Neural cell (in vitro differentiated cells): Measurements from ENCODE around the gene HORMAD2. TPM values are rescaled to one million over a fixed set of nuclear protein-coding genes. Genes with fewer than 3 reads are reported as not detected.

ENCODE experiments used
- H2AFZ ChIP-seq: fragments of 200-600, 300-800 bp; sonication (generic), shearing (Covaris generic); 2 replicates; pipeline ENCODE4 v1.6.0; 2014; ENCODE audit warnings: low read depth, mild to moderate bottlenecking, antibody characterized with exemption, low read length, moderate library complexity
- H3F3A ChIP-seq: fragments of 200-600 bp; shearing (Covaris generic); 2 replicates; pipeline ENCODE4 v1.6.1; 2016; ENCODE audit warnings: mild to moderate bottlenecking, moderate library complexity, mixed read lengths, antibody characterized with exemption, low read length; ENCODE audit not compliant: insufficient read depth, poor library complexity, severe bottlenecking
- H3K27ac ChIP-seq: fragments of 200-600, 300-800 bp; sonication (generic), shearing (Covaris generic); 2 replicates; pipeline ENCODE4 v1.5.1; 2014; ENCODE audit warnings: mild to moderate bottlenecking, low read length, moderate library complexity
- H3K27me3 ChIP-seq: fragments of 300-800, 200-600 bp; sonication (generic), shearing (Covaris generic); 2 replicates; pipeline ENCODE4 v1.6.0; 2014; ENCODE audit warnings: mild to moderate bottlenecking, low read depth, low read length, moderate library complexity; ENCODE audit not compliant: insufficient read depth
- H3K36me3 ChIP-seq: fragments of 300-800, 200-600 bp; sonication (generic), shearing (Covaris generic); 2 replicates; pipeline ENCODE4 v1.5.1; 2014; ENCODE audit warnings: mild to moderate bottlenecking, antibody characterized with exemption, low read length, moderate library complexity; ENCODE audit not compliant: insufficient read depth
- H3K4me2 ChIP-seq: fragments of 300-800, 200-600 bp; sonication (generic), shearing (Covaris generic); 2 replicates; pipeline ENCODE4 v1.6.0; 2014; ENCODE audit warnings: mild to moderate bottlenecking, low read length
- H3K4me3 ChIP-seq: fragments of 300-800, 200-600 bp; sonication (generic), shearing (Covaris generic); 2 replicates; pipeline ENCODE4 v1.5.1; 2014; ENCODE audit warnings: mild to moderate bottlenecking, low read length, moderate library complexity
- H3K79me2 ChIP-seq: fragments of 200-600 bp; shearing (Covaris generic); replicated peaks from 2 replicates; pipeline ENCODE4 v1.6.0; 2014; ENCODE audit warnings: mild to moderate bottlenecking, low read length, moderate library complexity; ENCODE audit not compliant: insufficient read depth
- H3K9ac ChIP-seq: fragments of 300-800, 200-600 bp; sonication (generic), shearing (Covaris generic); 2 replicates; pipeline ENCODE4 v1.6.1; 2016; ENCODE audit warnings: mild to moderate bottlenecking, low read length, mixed read lengths
- H3K9me2 ChIP-seq: fragments of 200-600 bp; shearing (Covaris generic); 2 replicates; pipeline ENCODE4 v1.6.1; 2016; ENCODE audit warnings: mild to moderate bottlenecking, low read length, mixed read lengths; ENCODE audit not compliant: insufficient read depth
- H3K9me3 ChIP-seq: fragments of 200-600, 300-800 bp; sonication (generic), shearing (Covaris generic); 2 replicates; pipeline ENCODE4 v1.6.1; 2016; ENCODE audit warnings: mild to moderate bottlenecking, mixed run types, low read length, moderate library complexity, mixed read lengths
- H4K20me1 ChIP-seq: fragments of 200-600 bp; shearing (Covaris generic); 2 replicates; pipeline ENCODE4 v1.6.1; 2016; ENCODE audit warnings: mild to moderate bottlenecking, mixed run types; ENCODE audit not compliant: insufficient read depth
- EP300 ChIP-seq: fragments of 450-650 bp; conservative IDR thresholded peaks from 2 replicates; pipeline ENCODE4 v1.6.1; 2014; ENCODE audit warnings: antibody characterized with exemption, mild to moderate bottlenecking, moderate library complexity; ENCODE audit not compliant: poor library complexity, severe bottlenecking
- EZH2 ChIP-seq: fragments of 200-600, 300-800 bp; shearing (Covaris generic), sonication (generic); IDR thresholded peaks from 2 replicates; pipeline ENCODE4 v1.6.1; 2014; ENCODE audit warnings: antibody characterized with exemption, low read length, borderline replicate concordance, mild to moderate bottlenecking; ENCODE audit not compliant: insufficient read depth, poor library complexity, severe bottlenecking
- MXI1 ChIP-seq: fragments of 450-650 bp; conservative IDR thresholded peaks from 2 replicates; pipeline ENCODE4 v1.6.1; 2014; ENCODE audit warnings: antibody characterized with exemption, mild to moderate bottlenecking; ENCODE audit not compliant: poor library complexity, severe bottlenecking
- POLR2AphosphoS5 ChIP-seq: IDR thresholded peaks from 2 replicates; pipeline ENCODE4 v1.6.1; 2012
- RAD21 ChIP-seq: fragments of 450-650 bp; conservative IDR thresholded peaks from 2 replicates; pipeline ENCODE4 v1.6.1; 2014; ENCODE audit warnings: antibody characterized with exemption, mild to moderate bottlenecking, moderate library complexity
- REST ChIP-seq: IDR thresholded peaks from 2 replicates; pipeline ENCODE4 v1.6.1; 2012; ENCODE audit warnings: borderline replicate concordance
- SMC3 ChIP-seq: fragments of 450-650 bp; conservative IDR thresholded peaks from 2 replicates; pipeline ENCODE4 v1.6.1; 2014; ENCODE audit warnings: antibody characterized with exemption, mild to moderate bottlenecking, moderate library complexity; ENCODE audit not compliant: poor library complexity
- TAF1 ChIP-seq: IDR thresholded peaks from 2 replicates; pipeline ENCODE4 v1.6.1; 2012; ENCODE audit warnings: low read depth
- polyA plus RNA-seq: library from polyadenylated mRNA; depleted of rRNA; stranded (reverse); fragments of >200 nt; gene quantifications from 2 replicates; pipeline ENCODE4 v1.2.3, GENCODE V29; 2014
- TF ChIP-seq, protein P1 (sequence below): fragments of 450-650 bp; IDR thresholded peaks from 2 replicates; pipeline ENCODE4 v1.5.1; 2014; ENCODE audit warnings: antibody characterized with exemption, mild to moderate bottlenecking, moderate library complexity; ENCODE audit not compliant: poor library complexity, severe bottlenecking

Gene HORMAD2
- polyA plus RNA-seq, 1 donor from 2014 or later, result 1.2 TPM

GRCh38 chr22:30202531-30203006 lies 122.3 kb downstream of the HORMAD2 start:
- Histone ChIP-seq H3K9me2 (no peaks in the 10 kb centered on the region), H3K36me3 (no peaks in the 10 kb centered on the region), H3F3A (no peaks in the 10 kb centered on the region), H4K20me1 (no peaks in the 10 kb centered on the region), H2AFZ (no peak overlapping the region), H3K4me2 (no peak overlapping the region), H3K79me2 (no peaks in the 10 kb centered on the region), H3K27ac (no peak overlapping the region), H3K9me3 (no peaks in the 10 kb centered on the region), H3K27me3 (no peaks in the 10 kb centered on the region), H3K9ac (no peak overlapping the region), H3K4me3 (no peak overlapping the region)
- TF ChIP-seq TAF1, result no peak
- TF ChIP-seq, protein P1, sequence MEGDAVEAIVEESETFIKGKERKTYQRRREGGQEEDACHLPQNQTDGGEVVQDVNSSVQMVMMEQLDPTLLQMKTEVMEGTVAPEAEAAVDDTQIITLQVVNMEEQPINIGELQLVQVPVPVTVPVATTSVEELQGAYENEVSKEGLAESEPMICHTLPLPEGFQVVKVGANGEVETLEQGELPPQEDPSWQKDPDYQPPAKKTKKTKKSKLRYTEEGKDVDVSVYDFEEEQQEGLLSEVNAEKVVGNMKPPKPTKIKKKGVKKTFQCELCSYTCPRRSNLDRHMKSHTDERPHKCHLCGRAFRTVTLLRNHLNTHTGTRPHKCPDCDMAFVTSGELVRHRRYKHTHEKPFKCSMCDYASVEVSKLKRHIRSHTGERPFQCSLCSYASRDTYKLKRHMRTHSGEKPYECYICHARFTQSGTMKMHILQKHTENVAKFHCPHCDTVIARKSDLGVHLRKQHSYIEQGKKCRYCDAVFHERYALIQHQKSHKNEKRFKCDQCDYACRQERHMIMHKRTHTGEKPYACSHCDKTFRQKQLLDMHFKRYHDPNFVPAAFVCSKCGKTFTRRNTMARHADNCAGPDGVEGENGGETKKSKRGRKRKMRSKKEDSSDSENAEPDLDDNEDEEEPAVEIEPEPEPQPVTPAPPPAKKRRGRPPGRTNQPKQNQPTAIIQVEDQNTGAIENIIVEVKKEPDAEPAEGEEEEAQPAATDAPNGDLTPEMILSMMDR, result no peak
- no peak for TF ChIP-seq EP300
- TF ChIP-seq POLR2AphosphoS5, result no peak
- no peak for TF ChIP-seq SMC3
- TF ChIP-seq RAD21, result no peak
- no peak for TF ChIP-seq EZH2
- no peak for TF ChIP-seq REST
- no peak for TF ChIP-seq MXI1

DNA sequence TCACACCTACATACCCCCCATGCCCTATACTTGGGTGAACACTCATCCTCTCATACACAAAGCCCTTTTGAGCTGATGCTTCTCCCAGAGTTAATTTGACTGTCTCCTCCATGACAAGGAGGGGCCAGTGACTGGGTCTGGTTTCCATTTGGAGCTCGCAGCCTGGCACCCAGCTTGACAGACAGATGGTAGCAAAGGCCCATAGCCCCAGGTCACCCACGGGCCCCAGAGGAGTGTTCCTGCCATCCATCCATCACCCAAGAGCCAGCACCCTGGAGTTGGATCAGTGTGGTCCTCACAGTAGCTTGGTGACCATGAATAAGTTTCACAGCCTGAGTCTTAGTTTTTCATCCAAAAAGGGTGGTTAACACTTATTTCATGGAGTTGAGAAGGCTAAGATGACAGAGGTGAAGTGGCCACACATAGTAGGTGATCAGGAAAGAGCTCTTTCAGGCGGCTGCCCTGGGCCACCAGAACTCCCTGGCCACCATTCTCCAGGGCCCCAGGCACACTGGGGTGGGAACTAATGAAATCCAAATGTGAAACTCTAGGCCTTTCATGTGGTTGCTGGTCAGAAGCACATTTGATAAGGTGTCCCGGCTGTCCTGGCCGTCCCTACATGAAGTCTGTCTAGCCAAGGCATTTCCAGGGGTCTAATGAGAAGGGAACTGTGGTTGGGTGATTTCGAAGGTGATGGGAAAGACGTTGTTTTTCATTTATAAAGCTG lies 123.9 kb downstream of the HORMAD2 start:
- Histone ChIP-seq H3K4me2 (no peak overlapping the region), H3K27ac (no peak overlapping the region), H3K9me3 (no peaks in the 10 kb centered on the region), H3K79me2 (no peaks in the 10 kb centered on the region), H3K4me3 (no peak overlapping the region), H2AFZ (no peak overlapping the region), H3K27me3 (no peaks in the 10 kb centered on the region), H3K9ac (no peak overlapping the region), H4K20me1 (no peaks in the 10 kb centered on the region), H3F3A (no peaks in the 10 kb centered on the region), H3K36me3 (no peaks in the 10 kb centered on the region), H3K9me2 (no peaks in the 10 kb centered on the region)
- TF ChIP-seq POLR2AphosphoS5 (no peak), EZH2 (no peak), EP300 (no peak), MXI1 (no peak), SMC3 (no peak), TAF1 (no peak), REST (no peak), RAD21 (no peak)
- TF ChIP-seq, protein P1, result no peak
